HepG2 (cell line): ENCODE measurements around the gene CNNM1. TPM values are rescaled to one million over a fixed set of nuclear protein-coding genes. Genes with fewer than 3 reads are reported as not detected.

Experiments
- ADNP ChIP-seq: sonication (generic); formaldehyde crosslinking; IDR thresholded peaks from 2 replicates; pipeline ENCODE4 v1.4.0; 2020; ENCODE audit warnings: missing genetic modification reagents
- ATM ChIP-seq: fragments of 450-650 bp; IDR thresholded peaks from 2 replicates; pipeline ENCODE4 v1.7.1; 2017; ENCODE audit warnings: mild to moderate bottlenecking, borderline replicate concordance
- FOXC1 ChIP-seq: sonication (generic); formaldehyde crosslinking; IDR thresholded peaks from 2 replicates; pipeline ENCODE4 v1.8.0; 2022; ENCODE audit warnings: mild to moderate bottlenecking, missing genetic modification reagents, borderline replicate concordance
- FOXO1 ChIP-seq: sonication (generic); formaldehyde crosslinking; IDR thresholded peaks from 2 replicates; pipeline ENCODE4 v1.4.0; 2020; ENCODE audit warnings: missing genetic modification reagents
- FOXP1 ChIP-seq, 2 experiments: fragments of 450-650 bp in 1 of 2; IDR thresholded peaks; 2 replicates each; pipeline ENCODE4 v1.6.1; 2017 to 2018; ENCODE audit warnings: antibody characterized with exemption in 1 of 2
- KDM1A ChIP-seq: IDR thresholded peaks from 2 replicates; pipeline ENCODE4 v1.6.1; 2016; ENCODE audit warnings: missing compliant biosample characterization
- KDM2A ChIP-seq: sonication (generic); formaldehyde crosslinking; IDR thresholded peaks from 2 replicates; pipeline ENCODE4 v1.4.0; 2020; ENCODE audit warnings: low read depth, missing genetic modification reagents, borderline replicate concordance
- MIER2 ChIP-seq: IDR thresholded peaks from 2 replicates; pipeline ENCODE4 v1.6.1; 2016; ENCODE audit warnings: missing biosample characterization, missing genetic modification reagents
- MYNN ChIP-seq: sonication (generic); formaldehyde crosslinking; IDR thresholded peaks from 2 replicates; pipeline ENCODE4 v1.4.0; 2020; ENCODE audit warnings: mild to moderate bottlenecking, low read depth, missing genetic modification reagents
- POGZ ChIP-seq: sonication (generic); formaldehyde crosslinking; IDR thresholded peaks from 2 replicates; pipeline ENCODE4 v1.4.0; 2020; ENCODE audit warnings: mild to moderate bottlenecking, missing genetic modification reagents
- REPIN1 ChIP-seq: sonication (generic); formaldehyde crosslinking; IDR thresholded peaks from 2 replicates; pipeline ENCODE4 v1.8.0; 2022; ENCODE audit warnings: missing genetic modification reagents, low read depth, mild to moderate bottlenecking, borderline replicate concordance
- SP1 ChIP-seq, 2 experiments: fragments of 450-650 bp in 1 of 2; sonication (generic) in 1 of 2; formaldehyde crosslinking in 1 of 2; IDR thresholded peaks; 2 replicates each; pipeline versions ENCODE4 v1.4.0 to v1.6.1; 2016 to 2020; ENCODE audit warnings: missing genetic modification reagents in 1 of 2
- SSRP1 ChIP-seq: IDR thresholded peaks from 2 replicates; pipeline ENCODE4 v1.6.1; 2016; ENCODE audit warnings: control low read depth
- TBX2 ChIP-seq: sonication (generic); formaldehyde crosslinking; IDR thresholded peaks from 2 replicates; pipeline ENCODE4 v1.5.0; 2020; ENCODE audit warnings: missing genetic modification reagents, mild to moderate bottlenecking, borderline replicate concordance
- ZFP90 ChIP-seq: sonication (generic); formaldehyde crosslinking; IDR thresholded peaks from 2 replicates; pipeline ENCODE4 v1.8.0; 2022; ENCODE audit warnings: missing genetic modification reagents, mild to moderate bottlenecking, inconsistent platforms, borderline replicate concordance
- ZNF567 ChIP-seq: sonication (generic); formaldehyde crosslinking; IDR thresholded peaks from 2 replicates; pipeline ENCODE4 v1.8.1; 2023; ENCODE audit warnings: mild to moderate bottlenecking, missing genetic modification reagents, borderline replicate concordance
- ZNF589 ChIP-seq: sonication (generic); formaldehyde crosslinking; conservative IDR thresholded peaks from 2 replicates; pipeline ENCODE4 v1.8.0; 2022; ENCODE audit warnings: mild to moderate bottlenecking, moderate library complexity, missing genetic modification reagents
- ZNF790 ChIP-seq: sonication (generic); formaldehyde crosslinking; IDR thresholded peaks from 2 replicates; pipeline ENCODE4 v1.8.0; 2022; ENCODE audit warnings: missing genetic modification reagents, mild to moderate bottlenecking, borderline replicate concordance
- polyA plus RNA-seq, 8 experiments: library from polyadenylated mRNA; depleted of rRNA in 3 of 8; stranded (reverse) in 7 of 8; unstranded in 1 of 8; fragments of >200 nt; fragmentation: Illumina TruSeq in 4 of 8; extraction: Trizol in 4 of 8; gene quantifications; 2 replicates each; pipeline versions ENCODE4 v1.2.1 to v1.2.3, GENCODE V29; 2011 to 2016; ENCODE audit warnings: low read depth in 4 of 8, missing spikeins in 1 of 8, mixed read lengths in 1 of 8; ENCODE audit not compliant: insufficient read depth in 1 of 8
- total RNA-seq, 5 experiments: library from RNA; depleted of rRNA; stranded (reverse); fragments of >200 nt; fragmentation: Illumina TruSeq; extraction: Trizol; gene quantifications; 2 replicates each; pipeline ENCODE4 v1.2.3, GENCODE V29; 2016; ENCODE audit warnings: low read depth in 1 of 5
- TF ChIP-seq, protein P1 (sequence below): sonication (generic); formaldehyde crosslinking; conservative IDR thresholded peaks from 2 replicates; pipeline ENCODE4 v1.8.0; 2022; ENCODE audit warnings: mild to moderate bottlenecking, moderate library complexity, missing genetic modification reagents
- TF ChIP-seq, protein P2 (sequence below): IDR thresholded peaks from 2 replicates; pipeline ENCODE4 v1.6.1; 2016; ENCODE audit warnings: missing genetic modification reagents, missing compliant biosample characterization
- TF ChIP-seq, protein P3 (sequence below): IDR thresholded peaks from 2 replicates; pipeline ENCODE4 v1.6.1; 2016; ENCODE audit warnings: low read depth
- TF ChIP-seq, protein P4 (sequence below): sonication (generic); formaldehyde crosslinking; IDR thresholded peaks from 2 replicates; pipeline ENCODE4 v1.4.0; 2020; ENCODE audit warnings: missing genetic modification reagents, borderline replicate concordance
- TF ChIP-seq, protein P5 (sequence below): sonication (generic); formaldehyde crosslinking; IDR thresholded peaks from 2 replicates; pipeline ENCODE4 v1.4.0; 2020; ENCODE audit warnings: mild to moderate bottlenecking, missing genetic modification reagents

The CNNM1 gene
- total and polyA plus RNA-seq, 2 of the 13 experiments (the other 11 are each of a cell fraction or from before 2014, with no cell fraction given) = 4.3 to 9.6 TPM

DNA sequence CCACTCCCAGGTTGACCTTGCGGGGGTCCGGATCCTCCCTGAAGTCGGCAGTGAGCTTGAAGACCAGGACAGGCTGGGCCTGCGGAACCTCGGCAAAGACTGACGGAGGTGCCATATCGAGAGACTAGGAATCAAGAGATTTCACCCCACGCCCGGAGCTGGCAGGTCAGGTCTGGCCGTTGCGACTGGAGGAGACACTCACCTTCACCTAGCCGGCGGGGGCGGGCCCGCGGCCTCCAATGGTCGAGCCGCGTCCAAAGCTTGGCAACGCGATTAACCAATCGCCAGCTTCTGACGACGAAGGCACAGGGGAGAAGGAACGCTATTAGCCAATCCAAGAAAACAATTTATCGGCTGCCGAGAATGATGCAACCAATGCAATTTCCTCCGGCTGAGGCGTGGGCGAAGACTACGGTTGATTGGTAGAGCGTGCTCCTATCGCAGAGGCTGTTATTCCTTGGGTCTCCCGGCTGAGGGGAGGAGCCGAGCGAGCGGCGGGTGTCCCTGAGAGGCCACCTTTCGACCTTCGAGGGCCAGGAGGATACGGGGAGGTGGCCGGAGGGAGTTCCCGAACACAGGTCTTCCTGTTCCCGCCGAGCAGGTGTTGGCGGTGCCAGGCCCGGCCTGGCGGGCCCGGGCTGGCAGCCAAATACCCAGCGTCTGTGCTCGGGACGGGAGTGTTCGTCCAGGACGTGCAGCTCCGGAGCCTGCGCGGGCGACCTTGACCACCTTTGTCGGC lies 101.5 kb downstream of the CNNM1 start, which contains the start of gene GOT1 (continued):
- TF ChIP-seq ADNP (CRISPR knock-in tag) (no peak), REPIN1 (CRISPR knock-in tag) (peak; percentile 65; the same call in 1 of the 2 replicates), POGZ (CRISPR knock-in tag) (peak; percentile 94), FOXO1 (CRISPR knock-in tag) (no peak), FOXC1 (CRISPR knock-in tag) (peak; percentile 49; the same call in 1 of the 2 replicates), MIER2 (CRISPR knock-in tag) (0 out of 2 replicates have a peak, but pooled peaks have one; percentile 35), ZNF589 (peak; percentile 92), TBX2 (CRISPR knock-in tag) (peak; percentile 89), KDM2A (CRISPR knock-in tag) (peak; percentile 79), ATM (no peak), ZFP90 (CRISPR knock-in tag) (peak; percentile 74; the same call in 1 of the 2 replicates), ZNF567 (CRISPR knock-in tag) (no peak; the same call in 1 of the 2 replicates), ZNF790 (CRISPR knock-in tag) (no peak), SSRP1 (CRISPR knock-in tag) (no peak; the same call in 1 of the 2 replicates), FOXP1 (IDR thresholded peaks at IDR 0.05) (no peak), FOXP1 (CRISPR knock-in tag; IDR thresholded peaks at IDR 0.05) (no peak), MYNN (no peak), SP1 (IDR thresholded peaks at IDR 0.05) (no peak), SP1 (CRISPR knock-in tag; IDR thresholded peaks at IDR 0.05) (no peak; the same call in none of the 2 replicates), KDM1A (CRISPR knock-in tag) (no peak)
- TF ChIP-seq, protein P1, sequence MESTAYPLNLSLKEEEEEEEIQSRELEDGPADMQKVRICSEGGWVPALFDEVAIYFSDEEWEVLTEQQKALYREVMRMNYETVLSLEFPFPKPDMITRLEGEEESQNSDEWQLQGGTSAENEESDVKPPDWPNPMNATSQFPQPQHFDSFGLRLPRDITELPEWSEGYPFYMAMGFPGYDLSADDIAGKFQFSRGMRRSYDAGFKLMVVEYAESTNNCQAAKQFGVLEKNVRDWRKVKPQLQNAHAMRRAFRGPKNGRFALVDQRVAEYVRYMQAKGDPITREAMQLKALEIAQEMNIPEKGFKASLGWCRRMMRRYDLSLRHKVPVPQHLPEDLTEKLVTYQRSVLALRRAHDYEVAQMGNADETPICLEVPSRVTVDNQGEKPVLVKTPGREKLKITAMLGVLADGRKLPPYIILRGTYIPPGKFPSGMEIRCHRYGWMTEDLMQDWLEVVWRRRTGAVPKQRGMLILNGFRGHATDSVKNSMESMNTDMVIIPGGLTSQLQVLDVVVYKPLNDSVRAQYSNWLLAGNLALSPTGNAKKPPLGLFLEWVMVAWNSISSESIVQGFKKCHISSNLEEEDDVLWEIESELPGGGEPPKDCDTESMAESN (CRISPR knock-in tag) = peak; percentile 90
- TF ChIP-seq, protein P2, sequence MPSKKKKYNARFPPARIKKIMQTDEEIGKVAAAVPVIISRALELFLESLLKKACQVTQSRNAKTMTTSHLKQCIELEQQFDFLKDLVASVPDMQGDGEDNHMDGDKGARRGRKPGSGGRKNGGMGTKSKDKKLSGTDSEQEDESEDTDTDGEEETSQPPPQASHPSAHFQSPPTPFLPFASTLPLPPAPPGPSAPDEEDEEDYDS = peak; percentile 96
- TF ChIP-seq, protein P3, sequence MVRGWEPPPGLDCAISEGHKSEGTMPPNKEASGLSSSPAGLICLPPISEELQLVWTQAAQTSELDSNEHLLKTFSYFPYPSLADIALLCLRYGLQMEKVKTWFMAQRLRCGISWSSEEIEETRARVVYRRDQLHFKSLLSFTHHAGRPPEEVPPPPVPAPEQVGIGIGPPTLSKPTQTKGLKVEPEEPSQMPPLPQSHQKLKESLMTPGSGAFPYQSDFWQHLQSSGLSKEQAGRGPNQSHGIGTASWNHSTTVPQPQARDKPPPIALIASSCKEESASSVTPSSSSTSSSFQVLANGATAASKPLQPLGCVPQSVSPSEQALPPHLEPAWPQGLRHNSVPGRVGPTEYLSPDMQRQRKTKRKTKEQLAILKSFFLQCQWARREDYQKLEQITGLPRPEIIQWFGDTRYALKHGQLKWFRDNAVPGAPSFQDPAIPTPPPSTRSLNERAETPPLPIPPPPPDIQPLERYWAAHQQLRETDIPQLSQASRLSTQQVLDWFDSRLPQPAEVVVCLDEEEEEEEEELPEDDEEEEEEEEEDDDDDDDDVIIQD (CRISPR knock-in tag) = peak; percentile 97
- TF ChIP-seq, protein P4, sequence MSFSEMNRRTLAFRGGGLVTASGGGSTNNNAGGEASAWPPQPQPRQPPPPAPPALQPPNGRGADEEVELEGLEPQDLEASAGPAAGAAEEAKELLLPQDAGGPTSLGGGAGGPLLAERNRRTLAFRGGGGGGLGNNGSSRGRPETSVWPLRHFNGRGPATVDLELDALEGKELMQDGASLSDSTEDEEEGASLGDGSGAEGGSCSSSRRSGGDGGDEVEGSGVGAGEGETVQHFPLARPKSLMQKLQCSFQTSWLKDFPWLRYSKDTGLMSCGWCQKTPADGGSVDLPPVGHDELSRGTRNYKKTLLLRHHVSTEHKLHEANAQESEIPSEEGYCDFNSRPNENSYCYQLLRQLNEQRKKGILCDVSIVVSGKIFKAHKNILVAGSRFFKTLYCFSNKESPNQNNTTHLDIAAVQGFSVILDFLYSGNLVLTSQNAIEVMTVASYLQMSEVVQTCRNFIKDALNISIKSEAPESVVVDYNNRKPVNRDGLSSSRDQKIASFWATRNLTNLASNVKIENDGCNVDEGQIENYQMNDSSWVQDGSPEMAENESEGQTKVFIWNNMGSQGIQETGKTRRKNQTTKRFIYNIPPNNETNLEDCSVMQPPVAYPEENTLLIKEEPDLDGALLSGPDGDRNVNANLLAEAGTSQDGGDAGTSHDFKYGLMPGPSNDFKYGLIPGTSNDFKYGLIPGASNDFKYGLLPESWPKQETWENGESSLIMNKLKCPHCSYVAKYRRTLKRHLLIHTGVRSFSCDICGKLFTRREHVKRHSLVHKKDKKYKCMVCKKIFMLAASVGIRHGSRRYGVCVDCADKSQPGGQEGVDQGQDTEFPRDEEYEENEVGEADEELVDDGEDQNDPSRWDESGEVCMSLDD = no peak
- TF ChIP-seq, protein P5, sequence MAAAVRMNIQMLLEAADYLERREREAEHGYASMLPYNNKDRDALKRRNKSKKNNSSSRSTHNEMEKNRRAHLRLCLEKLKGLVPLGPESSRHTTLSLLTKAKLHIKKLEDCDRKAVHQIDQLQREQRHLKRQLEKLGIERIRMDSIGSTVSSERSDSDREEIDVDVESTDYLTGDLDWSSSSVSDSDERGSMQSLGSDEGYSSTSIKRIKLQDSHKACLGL = peak; percentile 87; the same call in 1 of the 2 replicates
